SKM-1 treated with dmso at 0.1 percent for 144 hours (cell line): Measurements from ENCODE around the gene PPM1L.

Experiments
- DNase-seq: peaks from one replicate; lab custom pipeline; 2025; ENCODE audit not compliant: unreplicated experiment; lab: John Stamatoyannopoulos, UW

PPM1L gene

GRCh38 chr3:160763073-160763472, 7.0 kb downstream of the PPM1L start:
- no peak for DNase-seq

DNA sequence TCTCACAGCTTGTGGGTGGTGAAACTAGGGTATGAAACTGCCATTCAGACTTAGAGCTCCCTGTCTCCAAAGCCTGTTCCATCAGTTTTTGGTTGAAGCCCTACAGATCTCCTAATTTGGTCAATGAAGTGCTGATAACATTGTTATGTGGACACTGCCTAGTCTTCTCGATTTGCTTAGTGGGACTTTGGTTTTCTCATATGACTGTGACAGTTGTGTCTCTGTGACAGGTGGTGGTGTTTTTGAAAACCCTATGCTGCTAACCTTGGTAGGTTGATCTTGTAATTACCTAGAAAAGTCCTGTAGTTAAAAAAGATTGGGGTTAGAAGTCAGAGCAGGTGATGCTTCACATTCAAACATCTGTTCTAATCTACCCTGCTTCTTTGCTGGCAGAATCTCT, 9.2 kb downstream of the PPM1L start:
- no peak for DNase-seq

- DNase-seq: no peak
Observed at GRCh38 chr3:160768031-160768430, 12.0 kb downstream of the PPM1L start.

GRCh38 chr3:160768918-160769317, 12.9 kb downstream of the PPM1L start:
- no peak for DNase-seq

DNA sequence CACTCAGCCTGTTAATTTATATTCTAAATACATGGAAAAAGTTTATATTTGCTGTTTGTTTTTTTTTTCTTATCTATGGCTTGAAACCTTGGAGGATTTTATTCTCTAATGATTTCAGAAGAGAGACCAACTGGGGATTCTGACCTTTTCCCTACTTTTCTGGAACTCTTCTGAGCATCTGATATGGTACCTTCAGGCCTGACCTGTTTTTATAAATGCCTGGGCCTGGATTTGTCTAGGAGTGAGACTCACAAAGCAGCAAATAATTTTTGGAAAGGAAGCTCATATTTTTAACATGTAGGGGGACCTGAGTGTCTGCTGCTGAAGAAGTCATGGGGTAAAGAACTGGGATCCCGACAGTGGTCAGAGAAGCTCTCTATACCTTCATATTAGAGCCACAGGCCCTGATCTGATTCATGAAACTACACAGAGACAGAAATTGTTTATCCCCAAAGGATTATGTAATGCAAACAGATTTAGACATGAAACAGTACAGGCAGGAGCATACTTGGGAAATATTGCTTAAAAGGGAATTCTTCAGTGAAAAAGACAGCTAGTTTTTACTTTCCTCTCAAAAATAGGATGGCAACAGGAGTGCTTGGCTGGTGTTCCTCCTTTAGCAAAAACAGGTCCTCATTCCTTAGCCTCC, 15.9 kb downstream of the PPM1L start:
- no peak for DNase-seq

DNA sequence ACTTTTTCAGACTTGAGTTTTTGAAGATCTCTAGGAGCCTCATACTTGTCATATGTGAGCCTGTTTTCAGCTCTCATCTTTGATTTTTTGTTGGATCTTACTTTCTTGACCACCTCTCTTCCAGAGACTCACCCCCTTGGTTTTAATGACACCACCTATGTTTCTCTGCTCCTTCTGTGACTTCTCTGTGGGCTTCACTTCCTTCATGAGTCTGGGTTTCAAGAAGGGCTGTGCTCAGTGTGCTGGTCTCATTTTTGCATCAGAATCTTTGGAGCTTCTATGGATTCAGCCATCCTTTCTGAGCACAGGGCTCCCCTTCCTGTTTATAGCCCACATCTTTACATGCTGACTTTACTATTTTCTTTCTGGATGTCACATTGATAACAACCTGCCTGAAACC, 17.7 kb downstream of the PPM1L start:
- no peak for DNase-seq

GRCh38 chr3:160774172-160774571, 18.1 kb downstream of the PPM1L start:
- no peak for DNase-seq

GRCh38 chr3:160778480-160778879, 22.4 kb downstream of the PPM1L start:
- DNase-seq: no peak

- no peak for DNase-seq
Observed at GRCh38 chr3:160779040-160779439, 23.0 kb downstream of the PPM1L start.

DNA sequence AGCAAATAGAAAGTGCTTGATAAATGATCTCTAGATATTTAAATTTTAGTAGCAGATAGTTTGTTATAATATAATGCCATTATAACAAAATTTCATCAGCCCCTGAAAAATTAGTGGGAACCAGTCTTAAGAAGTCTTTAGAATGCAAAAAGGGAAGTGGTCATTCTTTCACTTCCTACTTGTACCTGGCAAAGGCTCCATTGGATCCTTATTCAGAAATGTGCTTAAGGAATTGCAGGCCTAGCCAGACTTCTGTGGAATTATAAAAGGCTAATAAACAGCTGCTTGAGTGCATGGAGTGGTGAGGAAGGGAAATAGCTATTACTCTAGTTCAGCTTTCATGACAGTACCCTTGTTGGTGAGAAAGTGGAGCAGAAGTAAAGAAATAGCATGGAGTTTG, 24.2 kb downstream of the PPM1L start:
- DNase-seq: peak; percentile 55

GRCh38 chr3:160781402-160781801, 25.4 kb downstream of the PPM1L start:
- DNase-seq: no peak

GRCh38 chr3:160781863-160782262, 25.8 kb downstream of the PPM1L start:
- no peak for DNase-seq

DNA sequence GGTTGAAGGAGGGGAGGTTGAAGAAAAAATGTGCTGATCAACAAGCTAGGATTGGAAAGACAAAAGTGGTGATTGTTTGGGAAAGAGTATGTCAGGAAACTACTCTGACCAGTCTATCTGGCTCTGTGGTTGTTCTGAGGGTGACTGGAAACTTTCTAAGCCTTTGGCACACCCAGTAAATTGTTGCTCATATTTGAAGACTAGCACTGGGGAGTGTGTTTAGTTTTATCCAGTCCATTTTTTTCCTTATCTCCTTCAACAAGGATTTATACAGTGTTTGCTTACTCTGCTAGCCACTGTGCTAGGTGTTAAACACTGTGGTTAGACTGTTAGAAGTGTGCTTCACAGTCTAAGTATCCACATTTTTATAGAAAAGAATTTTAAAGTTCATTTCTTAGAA, 28.8 kb downstream of the PPM1L start:
- DNase-seq: no peak

DNA sequence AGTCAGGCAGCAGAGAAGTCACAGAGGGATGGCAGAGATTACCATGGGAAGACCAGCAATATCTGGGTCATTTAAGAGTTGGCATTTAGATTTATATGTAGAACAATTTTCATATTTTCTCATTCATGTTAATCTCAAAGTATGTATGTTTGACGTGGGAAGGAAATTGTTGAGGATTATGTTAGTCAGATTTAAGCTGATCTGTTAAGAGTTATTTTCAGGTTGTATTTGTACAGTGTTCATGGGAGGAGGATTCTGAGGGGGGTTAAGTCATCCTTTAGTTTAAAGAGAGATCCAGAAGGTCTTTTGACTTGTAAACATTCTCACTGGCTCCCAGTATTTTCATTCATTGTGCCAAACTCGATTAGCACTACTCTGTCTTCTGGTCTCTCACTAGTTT, 34.7 kb downstream of the PPM1L start:
- no peak for DNase-seq

GRCh38 chr3:160792540-160792939, 36.5 kb downstream of the PPM1L start:
- DNase-seq: no peak

- no peak for DNase-seq
Observed at GRCh38 chr3:160793722-160794252, 37.8 kb downstream of the PPM1L start.

DNA sequence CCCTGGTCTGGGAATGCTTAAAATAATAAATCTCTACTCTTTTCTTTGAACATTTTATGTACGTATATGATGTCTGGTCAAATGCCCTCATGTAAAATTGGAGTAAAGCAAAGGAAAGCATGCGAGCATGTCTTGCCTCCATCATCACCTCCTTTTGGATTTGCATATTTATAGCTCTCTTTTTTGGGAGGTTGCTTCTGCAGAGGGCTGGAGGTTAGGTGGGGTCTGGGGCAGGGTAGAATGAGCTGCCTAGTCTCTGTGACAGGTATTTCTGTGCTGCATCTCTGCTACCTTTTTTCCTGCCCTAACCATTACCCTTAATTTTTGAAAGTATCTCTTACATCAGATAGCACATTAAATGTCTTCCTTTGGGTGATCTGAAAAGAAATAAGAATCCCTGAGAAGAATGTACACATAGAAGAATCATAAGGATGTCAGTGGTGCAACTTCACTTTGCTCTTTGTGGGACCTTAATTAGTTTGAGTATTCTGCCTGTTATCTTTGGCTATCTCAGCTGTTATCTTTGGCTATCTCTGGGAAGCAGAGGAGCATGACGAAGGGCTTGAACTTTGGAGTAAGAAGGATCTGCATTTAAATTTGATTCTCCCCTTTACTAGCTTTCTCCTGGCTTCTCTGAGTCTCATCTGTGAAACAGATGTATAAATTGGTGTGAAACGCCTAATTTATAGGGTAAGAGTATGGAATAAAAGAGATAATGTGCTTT, 40.2 kb downstream of the PPM1L start:
- no peak for DNase-seq

GRCh38 chr3:160796813-160797164, 40.8 kb downstream of the PPM1L start:
- no peak for DNase-seq

GRCh38 chr3:160797356-160797755, 41.3 kb downstream of the PPM1L start:
- no peak for DNase-seq

DNA sequence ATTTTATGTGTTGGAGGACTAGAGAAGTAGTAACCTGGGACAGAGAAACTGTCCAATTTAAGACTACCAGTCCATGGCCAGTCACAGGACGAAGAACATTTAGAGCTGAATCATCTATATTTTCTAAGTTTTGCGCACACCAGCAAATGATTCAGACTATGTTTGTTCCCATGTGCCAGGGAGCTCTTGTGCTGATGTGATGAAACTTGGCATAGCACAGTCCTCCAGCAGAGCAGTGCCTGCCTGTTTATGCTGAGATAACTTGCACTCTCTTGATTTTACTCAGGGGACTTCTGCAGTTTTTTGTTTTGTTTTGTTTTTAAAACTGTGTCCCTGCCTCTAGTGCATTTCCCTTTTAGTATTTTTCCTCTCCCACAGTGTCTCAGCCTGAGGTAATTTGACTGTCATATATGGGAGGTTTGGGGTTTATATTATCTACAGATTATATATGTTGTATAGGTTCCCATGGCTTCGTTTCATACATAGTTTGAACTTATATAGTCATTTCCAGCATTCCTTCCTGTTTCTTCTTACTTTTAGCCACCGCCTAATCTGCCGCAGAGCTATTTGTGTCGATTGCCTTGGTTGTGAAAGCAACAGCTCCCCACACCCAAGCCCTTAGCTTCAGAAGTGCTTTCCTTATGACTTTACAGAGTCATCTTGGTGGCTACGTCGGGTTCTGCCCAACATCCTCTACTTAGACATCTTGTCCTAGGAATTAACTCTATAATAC, 45.5 kb downstream of the PPM1L start:
- peak; percentile 97 for DNase-seq

GRCh38 chr3:160804762-160805161, 48.7 kb downstream of the PPM1L start:
- no peak for DNase-seq

GRCh38 chr3:160806094-160806493, 50.1 kb downstream of the PPM1L start:
- no peak for DNase-seq
